Measurements from ENCODE around the gene PNPLA7.

- TF ChIP-seq CTCF (conservative IDR thresholded peaks at IDR 0.05; ENCODE audit: low read depth, low read length), result no peak
- TF ChIP-seq EZH2 (IDR thresholded peaks at IDR 0.05; ENCODE audit: low read length, unreplicated experiment), result no peak
Observed at GRCh38 chr9:137531099-137531765, 19.0 kb downstream of the PNPLA7 start.
